Activated T-helper 2 cell treated with anti-CD3 and anti-CD28 coated beads, Interferon-gamma antibody, Interleukin-2, Interleukin-4, amounts not matched to agents 10 μg/mL and 5 μg/mL and 100 μg/mL, durations not matched to agents 14 hours and 24 hours and 36 hours (primary cell): ENCODE results near the gene DMGDH. TPM values are rescaled to one million over a fixed set of nuclear protein-coding genes. Genes with fewer than 3 reads are reported as not detected.

Experiments
- DNase-seq: peaks from one replicate; pipeline ENCODE4 v3.0.0; 2021; ENCODE audit warnings: low spot score
- H3K27ac Mint-ChIP-seq: one replicate; pipeline ENCODE4 v1.8.0; 2021; ENCODE audit warnings: mixed read lengths
- H3K27me3 Mint-ChIP-seq: one replicate; pipeline ENCODE4 v1.8.0; 2021; ENCODE audit warnings: low read depth, mixed read lengths
- H3K36me3 Mint-ChIP-seq: one replicate; pipeline ENCODE4 v1.8.0; 2021; ENCODE audit warnings: low read depth, mixed read lengths
- H3K4me1 Mint-ChIP-seq: one replicate; pipeline ENCODE4 v1.8.0; 2021; ENCODE audit warnings: low read depth, mixed read lengths
- H3K4me3 Mint-ChIP-seq: one replicate; pipeline ENCODE4 v1.8.0; 2021; ENCODE audit warnings: low read depth, mild to moderate bottlenecking, moderate library complexity, mixed read lengths
- H3K9me3 Mint-ChIP-seq: one replicate; pipeline ENCODE4 v1.8.0; 2021; ENCODE audit warnings: mixed read lengths
- intact Hi-C: fragments of 100-400 bp; cut with micrococcal nuclease; formaldehyde crosslinking; loops from one replicate; pipeline ENCODE4 v1.15.1; 2023
- total RNA-seq: library from RNA; stranded (reverse); gene quantifications from 2 replicates; pipeline ENCODE4 v1.2.3, GENCODE V29; 2022

The DMGDH gene
- total RNA-seq, 1 donor from 2014 or later, result 0.41 TPM

DNA sequence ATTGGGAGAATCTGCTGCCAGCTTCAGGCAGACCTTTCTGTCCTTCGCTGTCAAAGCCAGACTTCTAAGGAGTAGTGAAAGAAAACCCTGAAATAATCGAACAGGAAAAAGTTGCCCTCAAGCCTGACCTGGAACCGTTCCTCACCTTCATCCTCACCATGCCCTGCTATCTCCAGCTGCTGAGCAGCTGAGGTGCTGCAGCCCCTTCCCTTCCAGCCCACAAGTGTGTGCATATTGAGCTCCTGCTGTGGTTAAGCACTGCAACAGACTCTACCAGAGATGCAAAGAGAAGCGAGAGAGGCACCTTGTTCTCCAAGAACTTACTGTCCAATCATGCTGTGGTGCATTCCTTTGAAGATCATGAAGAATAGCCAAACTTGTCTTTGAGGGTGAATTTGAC, 19.0 kb upstream of the DMGDH start:
- no peak overlapping the region for H3K27ac Mint-ChIP-seq
- intact Hi-C loops, result no loop called here
- DNase-seq, result no peak

GRCh38 chr5:79086116-79086515, 16.6 kb upstream of the DMGDH start:
- no peak overlapping the region for H3K4me3 Mint-ChIP-seq
- intact Hi-C loops, result no loop called here
- peaks cover 9% of the 10 kb centered on the region for H3K27me3 Mint-ChIP-seq
- DNase-seq, result no peak
- H3K27ac Mint-ChIP-seq, result no peak overlapping the region
- H3K4me1 Mint-ChIP-seq, result no peaks in the 10 kb centered on the region
- no peaks in the 10 kb centered on the region for H3K9me3 Mint-ChIP-seq
- H3K36me3 Mint-ChIP-seq, result no peaks in the 10 kb centered on the region

More for the DNA sequence above, 19.0 kb upstream of the DMGDH start:
- Mint-ChIP-seq H3K4me1 (no peaks in the 10 kb centered on the region), H3K4me3 (no peak overlapping the region), H3K27me3 (peaks cover 7% of the 10 kb centered on the region), H3K36me3 (no peaks in the 10 kb centered on the region), H3K9me3 (no peaks in the 10 kb centered on the region)

- H3K27ac Mint-ChIP-seq, result no peak overlapping the region
- DNase-seq, result no peak
- H3K36me3 Mint-ChIP-seq, result no peaks in the 10 kb centered on the region
- peaks cover 8% of the 10 kb centered on the region for H3K27me3 Mint-ChIP-seq
- intact Hi-C loops, result no loop called here
- H3K4me1 Mint-ChIP-seq, result peaks cover 6% of the 10 kb centered on the region
- no peaks in the 10 kb centered on the region for H3K9me3 Mint-ChIP-seq
- H3K4me3 Mint-ChIP-seq, result no peak overlapping the region
These were observed 12.3 kb upstream of the DMGDH start for GRCh38 chr5:79081779-79082178.

DNA sequence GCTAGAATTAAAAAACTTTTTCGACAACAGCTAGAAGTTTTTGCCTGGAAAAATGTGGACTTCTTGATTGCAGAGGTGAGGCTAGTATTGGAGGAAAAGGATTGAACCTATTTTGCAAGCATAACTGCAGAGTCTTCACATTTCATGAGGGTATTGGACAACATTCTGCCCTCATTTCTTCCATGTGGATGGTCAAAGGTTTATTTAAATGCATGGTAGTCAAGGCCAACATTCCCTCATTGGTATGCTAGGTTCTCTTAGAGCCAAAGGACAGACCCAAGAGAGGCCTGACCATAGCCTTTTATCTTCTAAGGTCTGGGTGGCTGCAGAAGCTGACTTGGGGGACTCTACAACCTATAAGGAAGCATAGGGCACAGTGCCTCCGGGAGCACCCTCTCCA, 11.3 kb upstream of the DMGDH start:
- Mint-ChIP-seq H3K27ac (no peak overlapping the region), H3K36me3 (no peaks in the 10 kb centered on the region), H3K27me3 (peaks cover 8% of the 10 kb centered on the region), H3K4me3 (no peak overlapping the region), H3K9me3 (no peaks in the 10 kb centered on the region), H3K4me1 (peaks cover 6% of the 10 kb centered on the region)
- no peak for DNase-seq
- intact Hi-C loops, result no loop called here

- no peaks in the 10 kb centered on the region for H3K36me3 Mint-ChIP-seq
- no peak overlapping the region for H3K4me3 Mint-ChIP-seq
- no peak for DNase-seq
- H3K27me3 Mint-ChIP-seq, result peaks cover 11% of the 10 kb centered on the region
- H3K27ac Mint-ChIP-seq, result no peak overlapping the region
- peaks cover 9% of the 10 kb centered on the region for H3K4me1 Mint-ChIP-seq
- intact Hi-C loops, result no loop called here
- no peaks in the 10 kb centered on the region for H3K9me3 Mint-ChIP-seq
These were observed 8.3 kb upstream of the DMGDH start for GRCh38 chr5:79077680-79078365.

DNA sequence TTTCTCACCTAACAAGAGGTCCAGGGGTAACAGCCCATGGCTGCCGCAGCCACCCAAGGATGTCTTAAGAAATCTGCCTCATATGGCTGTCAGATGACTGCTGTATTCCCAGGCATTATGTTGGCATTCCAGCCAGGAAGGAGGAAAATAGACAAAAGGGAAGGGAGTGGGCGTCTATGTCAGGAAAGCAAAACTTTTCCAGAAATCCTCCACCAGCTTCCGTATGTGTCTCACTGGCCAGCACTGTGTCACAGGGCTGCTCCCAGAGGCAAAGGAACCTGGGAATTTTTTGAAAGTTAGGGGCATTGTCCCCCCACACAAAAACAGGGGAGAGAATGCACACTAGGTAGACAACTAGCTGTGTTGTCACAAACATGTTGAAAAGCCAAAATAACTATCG, 7.3 kb upstream of the DMGDH start:
- Mint-ChIP-seq H3K4me1 (peaks cover 9% of the 10 kb centered on the region), H3K36me3 (no peaks in the 10 kb centered on the region), H3K9me3 (no peaks in the 10 kb centered on the region), H3K4me3 (no peak overlapping the region), H3K27ac (no peak overlapping the region), H3K27me3 (peaks cover 14% of the 10 kb centered on the region)
- no peak for DNase-seq
- intact Hi-C loops, result no loop called here

DNA sequence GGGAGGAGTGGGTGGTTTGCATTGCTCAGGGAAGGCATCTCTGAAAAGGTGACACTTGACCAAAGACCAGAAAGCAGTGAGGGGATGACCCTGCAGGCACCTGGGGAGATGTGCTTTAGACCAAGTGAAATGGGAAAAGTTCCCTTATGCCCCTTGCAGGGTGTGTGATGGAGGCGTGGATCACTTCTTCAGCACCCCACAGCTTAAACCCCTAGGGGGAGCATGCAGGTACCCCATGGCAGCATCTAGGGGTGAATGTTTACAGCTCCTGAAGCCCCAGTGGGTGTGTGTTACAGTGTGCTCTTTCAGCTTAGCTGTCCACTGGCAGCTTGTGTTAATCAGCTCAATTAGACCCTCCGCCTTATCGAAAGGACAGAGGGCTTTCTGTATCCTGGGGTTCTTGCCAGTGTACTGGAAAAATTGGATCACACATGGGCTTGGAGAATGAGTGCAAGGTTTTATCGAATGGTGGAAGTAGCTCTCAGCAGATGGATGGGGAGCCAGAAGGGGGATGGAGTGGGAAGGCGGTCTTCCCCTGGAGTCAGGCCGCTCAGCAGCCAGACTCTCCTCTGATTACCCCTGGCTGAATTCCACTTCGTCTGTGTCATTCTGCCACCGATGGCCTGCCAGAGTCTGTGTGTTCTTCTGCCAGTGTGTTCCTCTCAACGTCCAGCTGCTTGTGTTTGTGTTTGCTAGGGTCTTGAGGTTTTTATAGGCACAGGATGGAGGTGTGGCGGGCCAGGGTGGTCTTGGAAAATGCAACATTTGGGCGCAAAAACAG, 6.4 kb upstream of the DMGDH start:
- Mint-ChIP-seq H3K27me3 (peaks cover 20% of the 10 kb centered on the region), H3K27ac (no peak overlapping the region), H3K36me3 (no peaks in the 10 kb centered on the region), H3K4me1 (peaks cover 9% of the 10 kb centered on the region), H3K4me3 (no peak overlapping the region), H3K9me3 (no peaks in the 10 kb centered on the region)
- intact Hi-C loops, result no loop called here
- DNase-seq, result no peak

GRCh38 chr5:79074641-79075040, 5.2 kb upstream of the DMGDH start:
- Mint-ChIP-seq H3K27me3 (peaks cover 25% of the 10 kb centered on the region), H3K27ac (no peak overlapping the region), H3K4me3 (no peak overlapping the region), H3K4me1 (peaks cover 9% of the 10 kb centered on the region), H3K36me3 (no peaks in the 10 kb centered on the region), H3K9me3 (no peaks in the 10 kb centered on the region)
- DNase-seq, result no peak
- intact Hi-C loops, result no loop called here

DNA sequence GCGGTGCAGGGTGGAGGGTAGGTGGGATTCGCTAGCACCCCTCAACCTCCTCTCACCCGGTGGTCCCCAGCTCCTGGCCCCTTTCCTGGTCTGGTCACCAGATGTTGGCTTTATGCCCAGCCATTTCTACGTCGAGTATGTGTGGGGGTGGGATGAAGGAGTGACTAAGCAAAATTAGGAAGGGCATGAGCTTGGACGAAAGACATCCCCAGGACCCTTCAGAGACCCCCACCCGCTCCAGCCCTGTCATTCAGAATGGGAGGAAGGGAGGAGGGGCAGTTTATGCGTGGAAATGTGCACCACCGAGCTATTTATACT, 835 bp upstream of the DMGDH start:
- Mint-ChIP-seq H3K4me3 (no peak overlapping the region), H3K4me1 (peaks cover 3% of the 10 kb centered on the region), H3K27ac (no peak overlapping the region), H3K9me3 (peaks cover 4% of the 10 kb centered on the region), H3K36me3 (no peaks in the 10 kb centered on the region), H3K27me3 (peaks cover 35% of the 10 kb centered on the region)
- intact Hi-C loops, result no loop called here
- DNase-seq, result no peak

GRCh38 chr5:79062436-79062835, 7.0 kb downstream of the DMGDH start:
- Mint-ChIP-seq H3K9me3 (no peaks in the 10 kb centered on the region), H3K27me3 (peaks cover 14% of the 10 kb centered on the region), H3K36me3 (no peaks in the 10 kb centered on the region), H3K27ac (no peak overlapping the region), H3K4me1 (peaks cover 2% of the 10 kb centered on the region), H3K4me3 (no peak overlapping the region)
- intact Hi-C loops, result no loop called here
- no peak for DNase-seq

DNA sequence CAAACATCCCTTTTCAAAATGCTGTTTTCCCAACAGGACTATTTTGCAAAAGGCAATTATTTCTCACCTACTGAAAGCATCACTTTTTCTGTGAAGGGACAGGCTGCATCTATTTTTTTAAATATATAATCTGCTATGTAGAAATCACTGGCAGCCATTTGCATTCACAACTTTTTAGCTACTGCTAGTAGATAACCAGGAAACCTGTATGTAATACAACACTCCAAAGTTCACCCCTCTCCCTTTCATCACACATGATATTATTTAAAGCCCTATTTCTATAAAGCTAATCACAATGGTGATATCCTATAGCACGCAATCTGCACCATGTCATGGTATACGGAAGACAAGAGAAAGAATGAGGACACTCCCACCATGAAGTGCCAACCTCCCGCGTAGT, 9.8 kb downstream of the DMGDH start:
- peaks cover 2% of the 10 kb centered on the region for H3K4me1 Mint-ChIP-seq
- no peak overlapping the region for H3K27ac Mint-ChIP-seq

GRCh38 chr5:79056847-79057246, 12.6 kb downstream of the DMGDH start:
- Mint-ChIP-seq H3K9me3 (no peaks in the 10 kb centered on the region), H3K27me3 (peaks cover 17% of the 10 kb centered on the region), H3K4me1 (peaks cover 2% of the 10 kb centered on the region), H3K4me3 (no peak overlapping the region), H3K36me3 (no peaks in the 10 kb centered on the region), H3K27ac (no peak overlapping the region)
- intact Hi-C loops, result no loop called here
- no peak for DNase-seq

More for the DNA sequence above, 9.8 kb downstream of the DMGDH start:
- no peak for DNase-seq
- Mint-ChIP-seq H3K4me3 (no peak overlapping the region), H3K27me3 (peaks cover 16% of the 10 kb centered on the region), H3K36me3 (no peaks in the 10 kb centered on the region), H3K9me3 (no peaks in the 10 kb centered on the region)
- intact Hi-C loops, result no loop called here

GRCh38 chr5:79055017-79055416, 14.5 kb downstream of the DMGDH start:
- peaks cover 2% of the 10 kb centered on the region for H3K4me1 Mint-ChIP-seq
- H3K27me3 Mint-ChIP-seq, result peaks cover 15% of the 10 kb centered on the region
- no peak for DNase-seq
- intact Hi-C loops, result no loop called here
- no peak overlapping the region for H3K4me3 Mint-ChIP-seq
- H3K27ac Mint-ChIP-seq, result no peak overlapping the region
- no peaks in the 10 kb centered on the region for H3K36me3 Mint-ChIP-seq
- no peaks in the 10 kb centered on the region for H3K9me3 Mint-ChIP-seq
